K562 (cell line): ENCODE data around the gene BRF1. TPM values are rescaled to one million over a fixed set of nuclear protein-coding genes. Genes with fewer than 3 reads are reported as not detected.

Experiments
- BCLAF1 ChIP-seq, 2 experiments: fragments of 450-650 bp in 1 of 2; IDR thresholded peaks; 2 replicates each; pipeline ENCODE4 v1.6.1; 2011 to 2017; ENCODE audit warnings: low read depth in 2 of 2, antibody characterized with exemption in 1 of 2, borderline replicate concordance in 1 of 2, low read length in 1 of 2, mild to moderate bottlenecking in 1 of 2, mixed read lengths in 1 of 2; ENCODE audit not compliant: control insufficient read depth in 1 of 2
- MLX ChIP-seq, 2 experiments: fragments of 450-650 bp in 1 of 2; sonication (generic) in 1 of 2; formaldehyde crosslinking; conservative IDR thresholded peaks; 2 replicates each; pipeline versions ENCODE4 v1.4.0 to v1.8.1; 2020 to 2022; ENCODE audit warnings: mild to moderate bottlenecking in 1 of 2, missing genetic modification reagents in 1 of 2
- NR0B1 ChIP-seq: fragments of 450-650 bp; IDR thresholded peaks from one replicate; pipeline ENCODE4 v1.6.1; 2018; ENCODE audit warnings: mild to moderate bottlenecking, moderate library complexity; ENCODE audit not compliant: partially characterized antibody
- THRAP3 ChIP-seq: fragments of 450-650 bp; IDR thresholded peaks from 2 replicates; pipeline ENCODE4 v1.6.1; 2016; ENCODE audit warnings: mild to moderate bottlenecking, inconsistent platforms, borderline replicate concordance
- U2AF2 ChIP-seq: fragments of 200-400 bp; formaldehyde crosslinking; optimal IDR thresholded peaks from 2 replicates; pipeline ENCODE3; 2017; ENCODE audit warnings: low read depth, mild to moderate bottlenecking, low read length
- ZNF175 ChIP-seq: fragments of 200-800 bp; sonication (Bioruptor generic); IDR thresholded peaks from 2 replicates; pipeline ENCODE4 v1.6.1; 2016; ENCODE audit warnings: low read depth, mild to moderate bottlenecking, missing genetic modification characterization, missing compliant biosample characterization
- ZNF449 ChIP-seq: fragments of 250-450 bp; sonication (Bioruptor Pico); IDR thresholded peaks from 2 replicates; pipeline ENCODE4 v1.8.0; 2022; ENCODE audit warnings: moderate library complexity, mild to moderate bottlenecking, inconsistent platforms
- polyA plus RNA-seq, 8 experiments: library from polyadenylated mRNA; depleted of rRNA in 4 of 8; stranded (reverse) in 5 of 8; unstranded in 3 of 8; fragments of >200 nt; fragmentation: Nextera tagmentation in 2 of 8; fragmentation: Illumina TruSeq in 1 of 8; extraction: Ambion mirVana in 2 of 8; extraction: Trizol in 1 of 8; gene quantifications; 2 replicates each; pipeline versions ENCODE4 v1.2.1 to v1.2.3, GENCODE V29; 2011 to 2014; ENCODE audit warnings: inconsistent platforms in 1 of 8, missing spikeins in 1 of 8
- total RNA-seq, 7 experiments: library from RNA; depleted of rRNA in 6 of 7; stranded (reverse); fragments of >200 nt in 6 of 7; fragmentation: Illumina TruSeq in 2 of 7; extraction: Trizol in 2 of 7; gene quantifications; 2 replicates each; pipeline versions ENCODE4 v1.2.1 to v1.2.3, GENCODE V29; 2011 to 2021; ENCODE audit warnings: low replicate concordance in 1 of 7

The BRF1 gene
- total and polyA plus RNA-seq, 9 of the 15 experiments (the other 6 are each of a cell fraction or from before 2014, with no cell fraction given), result 0.14 to 24.6 (median 8.2) TPM

- no peak for TF ChIP-seq THRAP3
- TF ChIP-seq BCLAF1 (IDR thresholded peaks at IDR 0.05; ENCODE audit: borderline replicate concordance in 1 of 2, control insufficient read depth in 1 of 2, low read depth in 2 of 2, low read length in 1 of 2), result no peak
- TF ChIP-seq NR0B1, result no peak
- TF ChIP-seq ZNF175 (CRISPR knock-in tag), result no peak
- TF ChIP-seq ZNF449, result no peak
- TF ChIP-seq U2AF2, result no peak
- TF ChIP-seq MLX (CRISPR knock-in tag; conservative IDR thresholded peaks at IDR 0.05), result no peak
These were observed 116.3 kb downstream of the BRF1 start (continued) for GRCh38 chr14:105184461-105184860.
